Neutrophil (primary cell): ENCODE measurements around the gene ADGRD1.
"Not testable (repeated sequence)": the region's sequence is repeated elsewhere in the genome, so short reads cannot be mapped to it uniquely, and the experiment has no call there.

Experiments used
- H3K27ac ChIP-seq: fragments of 200-600 bp; sonication (generic); 2 replicates; pipeline ENCODE4 v1.5.1; 2016; ENCODE audit warnings: mild to moderate bottlenecking, moderate library complexity
- H3K27me3 ChIP-seq: fragments of 200-600 bp; sonication (generic); 2 replicates; pipeline ENCODE4 v1.6.0; 2016; ENCODE audit warnings: mild to moderate bottlenecking
- H3K36me3 ChIP-seq: fragments of 200-600 bp; sonication (generic); 2 replicates; pipeline ENCODE4 v1.5.1; 2017
- H3K4me1 ChIP-seq, 2 experiments: fragments of 200-600 bp in 1 of 2; sonication (generic) in 1 of 2; 1 replicate in 1 of 2; 2 replicates in 1 of 2; pipeline versions ENCODE4 v1.5.1 to v1.6.1; 2013 to 2016; ENCODE audit warnings: low read depth in 1 of 2, low read length in 1 of 2, mild to moderate bottlenecking in 1 of 2, moderate library complexity in 1 of 2; ENCODE audit not compliant: control insufficient read depth in 1 of 2, insufficient read depth in 1 of 2
- H3K4me3 ChIP-seq, 2 experiments: fragments of 200-600 bp in 1 of 2; sonication (generic) in 1 of 2; 1 replicate in 1 of 2; 2 replicates in 1 of 2; pipeline ENCODE4 v1.5.1; 2013 to 2016; ENCODE audit warnings: low read depth in 1 of 2, low read length in 1 of 2, mild to moderate bottlenecking in 1 of 2, moderate library complexity in 1 of 2
- H3K9me3 ChIP-seq: fragments of 200-600 bp; sonication (generic); 2 replicates; pipeline ENCODE4 v1.5.1; 2016
- CTCF ChIP-seq: fragments of 200-600 bp; sonication (generic); IDR thresholded peaks from 2 replicates; pipeline ENCODE4 v1.5.1; 2016; ENCODE audit warnings: antibody characterized with exemption

The ADGRD1 gene

GRCh38 chr12:131128556-131128955 is 174.8 kb downstream of the ADGRD1 start:
- Histone ChIP-seq H3K4me3 (no peak overlapping the region), H3K4me1 (no peaks in the 10 kb centered on the region), H3K9me3 (no peaks in the 10 kb centered on the region), H3K27me3 (no peaks in the 10 kb centered on the region), H3K36me3 (no peaks in the 10 kb centered on the region), H3K27ac (no peak overlapping the region)
- TF ChIP-seq CTCF: no peak

DNA sequence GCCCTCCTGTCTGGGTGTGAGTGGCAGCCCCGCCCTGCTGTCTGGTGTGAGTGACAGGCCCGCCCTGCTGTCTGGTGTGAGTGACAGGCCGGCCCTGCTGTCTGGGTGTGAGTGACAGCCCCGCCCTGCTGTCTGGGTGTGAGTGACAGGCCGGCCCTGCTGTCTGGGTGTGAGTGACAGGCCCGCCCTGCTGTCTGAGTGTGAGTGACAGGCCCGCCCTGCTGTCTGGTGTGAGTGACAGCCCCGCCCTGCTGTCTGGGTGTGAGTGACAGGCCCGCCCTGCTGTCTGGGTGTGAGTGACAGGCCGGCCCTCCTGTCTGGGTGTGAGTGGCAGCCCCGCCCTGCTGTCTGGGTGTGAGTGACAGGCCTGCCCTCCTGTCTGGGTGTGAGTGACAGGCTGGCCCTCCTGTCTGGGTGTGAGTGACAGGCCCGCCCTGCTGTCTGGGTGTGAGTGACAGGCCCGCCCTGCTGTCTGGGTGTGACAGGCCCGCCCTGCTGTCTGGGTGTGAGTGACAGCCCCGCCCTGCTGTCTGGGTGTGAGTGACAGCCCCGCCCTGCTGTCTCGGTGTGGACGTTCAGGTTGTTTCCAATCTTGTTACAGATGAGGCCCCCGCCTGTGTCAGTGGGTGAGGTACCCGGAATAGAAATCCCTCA is 175.4 kb downstream of the ADGRD1 start:
- not testable (repeated sequence) for H3K4me3 ChIP-seq, H3K9me3 ChIP-seq, H3K36me3 ChIP-seq, H3K27me3 ChIP-seq, H3K4me1 ChIP-seq, H3K27ac ChIP-seq

DNA sequence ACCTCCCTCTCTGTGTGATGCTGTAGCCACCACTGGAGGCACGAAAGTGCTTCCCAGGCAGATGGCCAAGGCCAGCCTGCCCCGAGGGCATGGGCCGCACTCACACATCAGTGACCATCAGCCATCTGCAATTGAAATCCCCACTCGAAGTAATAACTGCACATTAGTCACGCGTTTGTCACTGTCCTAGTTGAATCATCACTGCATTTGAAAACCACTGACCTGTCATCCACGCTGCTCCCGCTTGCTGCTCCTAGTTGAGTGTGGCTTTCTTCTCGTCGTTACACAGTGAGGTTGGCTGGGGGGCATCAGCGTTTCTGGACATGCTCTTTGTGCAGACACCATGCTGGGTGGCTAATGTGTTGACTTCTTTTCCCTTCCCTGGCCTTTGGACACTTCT is 176.1 kb downstream of the ADGRD1 start:
- H3K27ac ChIP-seq: no peak overlapping the region
- no peak overlapping the region for H3K4me3 ChIP-seq
- H3K9me3 ChIP-seq: no peaks in the 10 kb centered on the region
- H3K4me1 ChIP-seq: no peaks in the 10 kb centered on the region
- no peaks in the 10 kb centered on the region for H3K36me3 ChIP-seq
- no peaks in the 10 kb centered on the region for H3K27me3 ChIP-seq
- TF ChIP-seq CTCF: no peak

DNA sequence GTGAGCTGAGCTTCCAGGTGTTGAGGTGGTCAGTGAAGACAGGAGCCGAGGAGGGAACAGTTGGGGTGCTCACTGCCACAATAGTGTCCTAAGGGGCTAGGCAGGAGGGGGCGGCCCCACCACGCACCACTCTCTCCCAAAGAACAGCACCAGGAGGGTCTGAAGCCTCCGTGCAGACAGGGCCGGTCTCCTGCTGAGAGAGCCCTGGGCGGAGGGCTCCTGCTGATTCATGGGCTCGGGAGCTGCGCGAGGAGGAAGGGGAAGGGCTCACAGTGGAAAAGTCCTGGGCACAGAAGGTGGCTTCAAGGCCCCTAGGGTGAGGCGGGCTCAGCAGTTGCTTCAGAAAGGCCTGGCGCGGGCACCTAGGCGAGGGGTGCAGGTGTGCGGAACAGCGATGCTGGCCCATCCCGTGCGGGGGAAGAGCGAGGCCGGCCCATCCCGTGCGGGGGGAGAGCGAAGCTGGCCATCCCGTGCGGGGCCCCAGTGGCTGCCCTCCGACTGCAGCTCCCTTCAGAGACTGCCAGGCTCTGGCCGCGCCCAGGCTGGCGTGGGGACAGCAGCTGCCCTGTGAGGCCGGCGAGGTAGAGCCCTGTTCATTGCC is 176.7 kb downstream of the ADGRD1 start:
- no peaks in the 10 kb centered on the region for H3K9me3 ChIP-seq
- no peaks in the 10 kb centered on the region for H3K36me3 ChIP-seq
- no peaks in the 10 kb centered on the region for H3K27me3 ChIP-seq
- no peaks in the 10 kb centered on the region for H3K4me1 ChIP-seq
- H3K27ac ChIP-seq: no peak overlapping the region
- no peak overlapping the region for H3K4me3 ChIP-seq
- no peak for TF ChIP-seq CTCF

DNA sequence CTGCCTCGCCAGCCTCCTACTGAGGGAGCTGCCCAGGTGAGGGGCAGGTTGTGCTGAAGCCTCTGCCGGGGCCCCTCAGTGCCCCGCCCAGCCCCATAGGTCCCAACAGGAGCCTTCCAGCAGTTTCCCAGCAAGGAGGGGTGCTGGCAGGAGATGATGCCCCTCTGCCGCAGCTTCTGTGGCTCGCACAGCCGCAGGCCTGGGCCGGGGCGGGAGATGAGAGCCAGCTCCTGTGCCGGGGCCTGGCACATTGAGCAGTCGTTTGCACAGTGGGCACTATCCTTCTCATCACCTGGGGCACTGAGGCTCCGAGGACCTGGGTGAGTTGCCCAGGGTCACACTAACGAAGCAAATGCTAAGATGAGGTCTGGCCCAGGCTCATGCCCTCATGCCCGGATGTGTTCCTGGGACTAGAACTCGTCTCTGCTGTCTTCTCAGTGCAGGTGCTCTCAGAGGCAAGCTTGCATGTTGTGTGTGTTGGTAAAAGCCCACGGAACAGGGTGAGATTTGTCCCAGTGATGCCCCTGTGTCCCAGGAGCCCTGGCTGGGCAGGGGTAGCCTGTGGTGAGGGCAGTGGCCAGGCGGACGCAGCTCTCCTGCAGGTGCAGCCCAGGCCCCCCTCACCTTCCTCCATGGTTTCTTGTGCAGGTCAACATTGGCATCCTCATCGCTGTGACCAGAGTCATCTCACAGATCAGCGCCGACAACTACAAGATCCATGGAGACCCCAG is 177.5 kb downstream of the ADGRD1 start:
- Histone ChIP-seq H3K9me3 (no peaks in the 10 kb centered on the region), H3K36me3 (no peaks in the 10 kb centered on the region), H3K4me1 (no peaks in the 10 kb centered on the region), H3K27me3 (no peaks in the 10 kb centered on the region), H3K27ac (no peak overlapping the region), H3K4me3 (no peak overlapping the region)
- no peak for TF ChIP-seq CTCF

GRCh38 chr12:131131808-131132117 is 178.1 kb downstream of the ADGRD1 start:
- Histone ChIP-seq H3K4me3 (no peak overlapping the region), H3K27ac (no peak overlapping the region), H3K4me1 (no peaks in the 10 kb centered on the region), H3K27me3 (no peaks in the 10 kb centered on the region), H3K9me3 (no peaks in the 10 kb centered on the region), H3K36me3 (no peaks in the 10 kb centered on the region)
- no peak for TF ChIP-seq CTCF
